DOHH2 (cell line): ENCODE data around the gene VAC14.

Experiments used
- H3F3A ChIP-seq: fragments of 200-600 bp; sonication (generic), shearing (Covaris generic); 2 replicates; pipeline ENCODE4 v1.6.0; 2016; ENCODE audit warnings: antibody characterized with exemption, mild to moderate bottlenecking; ENCODE audit not compliant: control insufficient read depth, insufficient read depth
- H3K27ac ChIP-seq: fragments of 200-600 bp; sonication (generic); 2 replicates; pipeline ENCODE4 v1.5.1; 2014; ENCODE audit warnings: low read depth, mild to moderate bottlenecking, low read length, moderate library complexity
- H3K27me3 ChIP-seq: fragments of 200-600 bp; sonication (generic); 2 replicates; pipeline ENCODE4 v1.6.1; 2014; ENCODE audit warnings: mild to moderate bottlenecking, low read length, mixed read lengths; ENCODE audit not compliant: control insufficient read depth
- H3K36me3 ChIP-seq: fragments of 200-600 bp; sonication (generic); 2 replicates; pipeline ENCODE4 v1.6.1; 2014; ENCODE audit warnings: mild to moderate bottlenecking, low read length, moderate library complexity, mixed read lengths; ENCODE audit not compliant: control insufficient read depth
- H3K4me1 ChIP-seq: fragments of 200-600 bp; sonication (generic); 2 replicates; pipeline ENCODE4 v1.6.1; 2014; ENCODE audit warnings: mild to moderate bottlenecking, low read length, mixed read lengths; ENCODE audit not compliant: control insufficient read depth
- H3K4me2 ChIP-seq: fragments of 200-600 bp; sonication (generic); 2 replicates; pipeline ENCODE4 v1.6.0; 2014; ENCODE audit warnings: mild to moderate bottlenecking, low read length, moderate library complexity
- H3K4me3 ChIP-seq: fragments of 200-600 bp; sonication (generic); 2 replicates; pipeline ENCODE4 v1.5.1; 2014; ENCODE audit warnings: mild to moderate bottlenecking, low read length, mixed read lengths
- H3K79me2 ChIP-seq: fragments of 200-600 bp; sonication (generic); 2 replicates; pipeline ENCODE4 v1.6.1; 2014; ENCODE audit warnings: mild to moderate bottlenecking, low read length, mixed read lengths; ENCODE audit not compliant: control insufficient read depth
- H3K9me2 ChIP-seq: fragments of 200-600 bp; sonication (generic); replicated peaks from 2 replicates; pipeline ENCODE4 v1.6.1; 2014; ENCODE audit warnings: mild to moderate bottlenecking, low read length, mixed read lengths; ENCODE audit not compliant: control insufficient read depth
- H3K9me3 ChIP-seq: fragments of 200-600 bp; sonication (generic); 2 replicates; pipeline ENCODE4 v1.6.1; 2014; ENCODE audit warnings: antibody characterized with exemption, low read length, mixed read lengths; ENCODE audit not compliant: control insufficient read depth, insufficient read depth
- H4K20me1 ChIP-seq: fragments of 200-600 bp; sonication (generic); 2 replicates; pipeline ENCODE4 v1.6.0; 2014; ENCODE audit warnings: low read depth, mild to moderate bottlenecking, antibody characterized with exemption, low read length, moderate library complexity; ENCODE audit not compliant: control insufficient read depth, insufficient read depth
- EZH2phosphoT487 ChIP-seq: fragments of 200-600 bp; sonication (generic); IDR thresholded peaks from 2 replicates; pipeline ENCODE4 v1.6.1; 2017; ENCODE audit warnings: borderline replicate concordance, mild to moderate bottlenecking, antibody characterized with exemption, low read length, moderate library complexity, mixed read lengths
- TF ChIP-seq, protein P1 (sequence below): fragments of 200-600 bp; sonication (generic); IDR thresholded peaks from one replicate; pipeline ENCODE4 v1.5.1; 2014; ENCODE audit warnings: antibody characterized with exemption, mild to moderate bottlenecking, low read depth, low read length; ENCODE audit not compliant: poor library complexity, severe bottlenecking

The VAC14 gene

DNA sequence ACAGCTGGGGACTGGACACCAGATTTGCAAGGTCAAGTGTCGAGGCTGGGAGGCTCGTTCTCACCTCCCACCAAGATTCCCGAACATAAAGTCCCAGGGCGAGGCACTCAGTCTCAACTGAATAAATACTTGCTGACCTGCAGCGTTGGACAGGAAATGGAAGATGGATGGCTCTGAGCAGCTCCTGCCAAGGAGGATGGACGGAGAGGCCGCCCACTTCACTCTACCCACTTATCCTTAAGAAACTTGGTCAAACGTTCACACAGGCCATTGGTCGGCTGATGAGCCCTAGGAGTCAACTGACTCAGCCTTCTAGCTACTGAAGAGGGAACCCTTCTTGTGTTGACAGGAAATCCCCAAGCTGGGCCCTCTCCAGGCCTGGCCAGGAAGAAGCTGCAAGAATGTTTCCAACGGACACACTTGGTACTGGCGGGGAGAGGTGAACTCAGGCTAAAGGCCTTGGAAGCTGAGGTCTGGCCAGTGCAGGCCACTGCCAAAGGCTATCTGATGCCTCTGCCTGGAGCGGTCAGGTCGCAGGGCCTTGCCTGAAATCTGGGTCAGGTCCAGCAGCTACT is 50.0 kb downstream of the VAC14 start:
- Histone ChIP-seq H3K27ac (no peak overlapping the region), H3K4me3 (no peak overlapping the region), H3K36me3 (peaks cover 4% of the 10 kb centered on the region; the same call in 1 of the 2 replicates), H3K4me1 (peaks cover 11% of the 10 kb centered on the region), H3K27me3 (no peaks in the 10 kb centered on the region), H3F3A (no peaks in the 10 kb centered on the region), H3K4me2 (no peak overlapping the region), H3K9me2 (no peaks in the 10 kb centered on the region), H3K9me3 (no peaks in the 10 kb centered on the region), H3K79me2 (no peaks in the 10 kb centered on the region), H4K20me1 (no peaks in the 10 kb centered on the region)
- TF ChIP-seq, protein P1, sequence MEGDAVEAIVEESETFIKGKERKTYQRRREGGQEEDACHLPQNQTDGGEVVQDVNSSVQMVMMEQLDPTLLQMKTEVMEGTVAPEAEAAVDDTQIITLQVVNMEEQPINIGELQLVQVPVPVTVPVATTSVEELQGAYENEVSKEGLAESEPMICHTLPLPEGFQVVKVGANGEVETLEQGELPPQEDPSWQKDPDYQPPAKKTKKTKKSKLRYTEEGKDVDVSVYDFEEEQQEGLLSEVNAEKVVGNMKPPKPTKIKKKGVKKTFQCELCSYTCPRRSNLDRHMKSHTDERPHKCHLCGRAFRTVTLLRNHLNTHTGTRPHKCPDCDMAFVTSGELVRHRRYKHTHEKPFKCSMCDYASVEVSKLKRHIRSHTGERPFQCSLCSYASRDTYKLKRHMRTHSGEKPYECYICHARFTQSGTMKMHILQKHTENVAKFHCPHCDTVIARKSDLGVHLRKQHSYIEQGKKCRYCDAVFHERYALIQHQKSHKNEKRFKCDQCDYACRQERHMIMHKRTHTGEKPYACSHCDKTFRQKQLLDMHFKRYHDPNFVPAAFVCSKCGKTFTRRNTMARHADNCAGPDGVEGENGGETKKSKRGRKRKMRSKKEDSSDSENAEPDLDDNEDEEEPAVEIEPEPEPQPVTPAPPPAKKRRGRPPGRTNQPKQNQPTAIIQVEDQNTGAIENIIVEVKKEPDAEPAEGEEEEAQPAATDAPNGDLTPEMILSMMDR: no peak
- TF ChIP-seq EZH2phosphoT487: no peak

DNA sequence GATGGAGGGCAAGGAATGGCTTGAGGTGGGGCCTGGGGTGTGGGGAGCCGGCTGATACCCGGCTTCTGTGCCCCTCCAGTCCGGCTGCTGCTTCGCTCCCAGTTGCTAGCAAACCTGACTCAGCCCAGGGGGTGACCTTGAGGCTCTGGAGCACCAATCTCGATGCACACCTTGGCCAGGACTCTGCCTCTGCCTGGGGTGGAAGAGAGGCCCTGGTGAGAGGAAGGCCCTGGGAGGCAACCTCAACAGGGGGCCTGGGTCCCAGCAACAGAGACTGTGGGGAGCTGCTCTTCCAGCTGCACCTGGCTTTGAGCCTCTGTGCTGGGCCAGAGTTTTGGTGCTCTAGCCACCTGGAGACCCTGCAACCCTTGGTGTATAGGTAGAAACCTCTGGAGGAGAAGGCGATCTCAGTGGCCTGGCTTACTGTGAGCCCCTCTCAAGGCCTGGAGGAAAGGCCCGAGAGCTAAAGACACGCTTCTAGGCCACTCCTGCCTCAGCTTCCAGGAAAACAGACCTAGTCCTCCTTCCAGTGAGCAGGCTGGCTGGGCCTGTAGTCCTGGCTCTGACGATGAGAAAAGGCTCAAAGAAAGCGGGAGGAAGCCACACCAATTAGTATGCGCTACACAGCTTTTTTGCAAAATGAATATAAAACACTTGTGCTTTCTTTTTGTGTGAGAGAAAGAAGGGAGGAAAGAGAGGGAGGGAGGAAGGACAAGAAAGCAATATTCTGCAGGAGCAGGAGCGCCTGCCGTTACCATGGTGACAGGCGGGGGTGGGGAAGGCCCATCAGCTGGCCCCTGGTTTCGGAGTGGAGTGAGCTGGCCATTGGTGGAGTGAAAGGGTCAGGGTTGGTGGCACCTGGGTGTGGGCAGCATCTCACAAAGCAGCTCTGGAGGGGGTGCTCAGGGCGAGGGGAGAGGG is 51.0 kb downstream of the VAC14 start:
- Histone ChIP-seq H3K36me3 (peaks cover 6% of the 10 kb centered on the region; the same call in 1 of the 2 replicates), H3K27me3 (no peaks in the 10 kb centered on the region), H3F3A (no peaks in the 10 kb centered on the region), H3K9me2 (no peaks in the 10 kb centered on the region), H4K20me1 (no peaks in the 10 kb centered on the region), H3K4me1 (peaks cover 11% of the 10 kb centered on the region), H3K4me2 (no peak overlapping the region), H3K9me3 (no peaks in the 10 kb centered on the region), H3K4me3 (no peak overlapping the region), H3K79me2 (no peaks in the 10 kb centered on the region), H3K27ac (no peak overlapping the region)
- TF ChIP-seq, protein P1: no peak
- TF ChIP-seq EZH2phosphoT487: no peak

DNA sequence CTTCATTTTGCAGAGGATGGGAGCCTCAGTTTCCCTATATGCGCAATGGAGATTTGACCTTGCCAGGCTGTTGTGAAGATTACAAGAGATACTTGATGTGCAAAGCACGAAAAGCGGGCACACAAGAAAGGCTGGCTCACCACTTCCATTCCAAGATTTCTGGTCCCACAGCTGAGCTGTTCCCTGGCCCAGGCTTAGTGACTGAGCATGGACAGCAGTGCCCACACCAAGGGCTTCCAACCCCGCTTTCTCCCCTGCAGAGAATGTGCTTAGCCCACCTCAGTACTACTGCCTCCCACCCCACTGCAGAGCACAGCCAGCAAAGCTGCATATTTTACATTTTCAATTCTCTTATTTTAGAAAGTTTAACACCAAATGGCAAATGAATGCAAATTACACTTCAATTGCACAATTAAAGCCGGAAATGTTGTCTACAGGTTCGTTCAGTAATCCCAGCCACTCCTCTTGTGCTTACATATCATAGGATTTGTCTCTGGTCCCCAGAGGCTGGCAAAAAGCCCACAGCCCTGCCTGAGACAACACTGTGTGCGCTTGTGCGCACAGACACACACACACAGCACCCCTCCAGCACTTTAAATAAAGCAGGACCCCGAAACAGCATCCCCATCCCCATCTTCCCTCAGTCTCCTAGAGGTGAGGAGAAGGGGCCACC is 51.8 kb downstream of the VAC14 start:
- Histone ChIP-seq H3K4me2 (no peak overlapping the region), H3K36me3 (peaks cover 14% of the 10 kb centered on the region)
- TF ChIP-seq, protein P1: no peak
- no peak for TF ChIP-seq EZH2phosphoT487

More for the DNA sequence above, 51.8 kb downstream of the VAC14 start:
- Histone ChIP-seq H3K9me3 (no peaks in the 10 kb centered on the region), H3K27ac (no peak overlapping the region), H4K20me1 (no peaks in the 10 kb centered on the region), H3K4me3 (no peak overlapping the region), H3F3A (no peaks in the 10 kb centered on the region), H3K27me3 (no peaks in the 10 kb centered on the region), H3K4me1 (peaks cover 11% of the 10 kb centered on the region), H3K79me2 (no peaks in the 10 kb centered on the region), H3K9me2 (no peaks in the 10 kb centered on the region)
